NCI-H82 treated with DMSO at 0.1 percent for 48 hours (cell line): ENCODE results near the gene RAI1.

Experiments
- DNase-seq: peaks from one replicate; lab custom pipeline; 2025; ENCODE audit not compliant: unreplicated experiment; lab: John Stamatoyannopoulos, UW

The RAI1 gene

DNA sequence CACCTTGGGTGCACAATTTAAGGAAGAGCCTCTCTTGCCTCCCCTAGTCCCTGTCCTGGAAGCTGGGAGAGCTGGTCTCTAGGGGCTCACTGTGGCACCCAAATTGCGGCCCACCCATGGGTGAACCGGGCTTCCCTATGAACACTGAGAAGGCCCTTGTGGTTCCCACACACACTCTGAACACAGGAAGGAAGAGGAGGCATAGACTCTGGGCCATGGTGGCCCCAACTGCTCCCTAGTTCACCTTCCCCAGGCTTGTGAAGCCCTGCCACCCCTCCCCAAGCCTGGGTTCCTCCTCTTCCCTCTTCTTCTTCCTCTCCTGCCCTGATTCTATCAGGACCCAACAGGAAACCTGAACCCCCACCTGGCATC lies 145.1 kb downstream of the RAI1 start:
- no peak for DNase-seq

- no peak for DNase-seq
Observed at GRCh38 chr17:17826942-17827785, 145.9 kb downstream of the RAI1 start.

DNA sequence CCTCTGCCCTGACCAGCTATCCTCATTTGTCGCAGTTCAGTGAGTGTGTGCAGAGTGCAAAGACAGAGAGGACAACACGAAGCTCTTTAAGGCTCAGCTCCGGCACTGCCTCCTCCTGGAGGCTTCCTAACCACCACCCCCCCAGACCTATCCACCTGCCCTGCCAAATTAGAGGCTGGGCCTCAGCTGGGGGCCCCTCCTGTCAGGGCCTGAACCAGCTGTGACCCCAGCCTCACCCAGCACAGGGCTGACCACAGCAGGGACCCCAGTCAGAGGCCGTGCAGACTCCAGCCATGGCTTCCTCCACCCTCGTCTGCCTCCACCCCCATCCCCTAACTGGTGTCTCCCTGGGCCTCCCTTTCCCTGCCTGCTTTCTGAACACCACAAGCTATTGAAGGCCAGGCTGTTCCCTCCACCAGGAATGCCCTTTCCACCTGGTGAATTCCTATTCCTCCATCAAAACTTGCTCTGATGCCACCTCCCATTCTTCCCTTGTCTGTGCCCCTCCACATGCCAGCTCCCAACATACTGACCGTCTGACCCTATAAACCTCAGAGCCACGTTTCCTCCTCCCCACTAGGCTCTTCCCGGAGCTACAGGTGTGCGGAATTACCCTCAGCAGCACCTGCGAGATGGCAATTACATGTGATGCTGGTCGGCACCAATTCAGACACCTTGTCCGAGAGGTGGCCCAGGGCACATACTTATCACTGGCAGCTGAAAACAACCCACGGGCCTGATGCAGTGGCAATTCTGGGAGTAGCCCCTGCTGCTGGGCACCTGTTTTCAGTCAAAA lies 146.8 kb downstream of the RAI1 start:
- DNase-seq = no peak

- no peak for DNase-seq
Observed at GRCh38 chr17:17830269-17830567, 149.0 kb downstream of the RAI1 start.

DNA sequence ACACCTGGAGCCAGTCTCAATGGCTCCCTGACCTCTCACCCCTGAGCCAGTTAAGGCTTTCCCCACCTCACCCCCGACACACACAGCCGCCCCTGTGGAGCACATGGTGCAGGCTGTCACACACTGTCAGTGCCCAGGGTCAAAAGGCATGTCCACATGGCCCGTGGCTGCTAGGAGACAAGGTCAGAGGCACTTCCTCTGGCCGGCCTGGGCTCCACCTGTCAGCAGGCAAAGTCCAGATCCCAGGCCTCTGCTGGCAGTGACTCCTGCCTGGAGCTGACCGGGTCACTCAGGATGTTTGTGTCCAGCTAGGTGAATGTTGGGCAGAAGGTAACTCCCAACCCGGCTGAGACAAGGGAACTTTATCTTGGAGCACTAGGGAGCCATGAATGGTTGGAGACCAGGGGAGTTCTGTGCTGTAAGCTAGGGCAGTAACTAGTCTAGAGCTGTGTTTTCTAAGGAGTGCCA lies 149.5 kb downstream of the RAI1 start:
- no peak for DNase-seq

DNA sequence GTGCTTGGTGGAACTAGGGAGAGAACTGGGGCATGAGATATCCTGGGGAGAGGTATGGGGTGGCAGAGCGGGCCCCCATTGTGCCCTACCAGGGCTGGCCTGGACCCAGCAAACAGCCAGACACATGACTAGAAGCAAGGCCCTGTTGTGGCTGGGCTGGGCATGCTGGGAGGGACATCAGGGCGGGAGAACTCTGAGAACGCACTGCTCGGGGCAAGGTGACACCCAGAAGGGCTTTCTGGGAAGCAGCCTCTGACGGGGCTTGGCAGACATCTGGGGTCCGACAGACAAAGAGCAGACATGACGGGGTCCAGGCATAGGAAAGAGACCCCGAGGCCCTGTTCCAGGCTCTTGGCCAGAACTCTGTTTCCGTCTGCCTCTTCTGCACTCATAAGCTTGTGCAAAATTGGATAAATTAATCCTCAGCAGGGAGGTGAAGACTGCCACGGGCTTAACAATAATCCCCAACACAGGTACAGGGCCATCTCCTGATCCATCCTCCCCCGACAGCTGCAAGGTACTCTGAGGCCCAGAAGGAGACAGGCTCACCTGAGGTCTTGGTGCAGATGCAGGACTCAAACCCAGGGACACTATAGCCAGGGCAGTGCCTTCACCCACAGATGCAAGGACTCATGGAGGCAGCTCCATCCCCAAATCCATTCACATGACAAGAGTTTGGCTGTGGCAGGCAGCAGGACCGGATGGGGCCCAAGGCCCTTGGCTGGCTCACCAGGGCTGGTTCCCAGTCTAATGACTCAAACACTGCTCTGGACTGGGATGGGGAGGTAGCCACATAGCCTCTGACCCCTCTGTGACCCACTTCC lies 150.2 kb downstream of the RAI1 start:
- DNase-seq = peak; percentile 75

DNA sequence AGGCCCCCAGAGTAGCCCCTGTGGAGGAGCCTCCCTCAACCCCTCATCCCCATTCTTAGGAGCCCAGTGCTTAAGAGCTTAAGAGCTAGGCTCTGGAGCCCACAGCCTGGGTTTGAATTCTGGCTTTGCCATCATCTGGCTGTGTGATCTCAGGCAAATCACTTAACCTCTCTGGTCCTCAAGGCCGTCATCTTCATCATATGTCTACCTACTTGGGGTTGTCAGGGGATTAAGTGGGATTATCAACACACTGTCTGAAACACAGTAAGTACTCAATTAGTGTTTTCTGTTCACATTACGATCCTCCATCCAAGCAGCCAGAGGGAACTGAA lies 150.7 kb downstream of the RAI1 start:
- DNase-seq = peak; percentile 62

DNA sequence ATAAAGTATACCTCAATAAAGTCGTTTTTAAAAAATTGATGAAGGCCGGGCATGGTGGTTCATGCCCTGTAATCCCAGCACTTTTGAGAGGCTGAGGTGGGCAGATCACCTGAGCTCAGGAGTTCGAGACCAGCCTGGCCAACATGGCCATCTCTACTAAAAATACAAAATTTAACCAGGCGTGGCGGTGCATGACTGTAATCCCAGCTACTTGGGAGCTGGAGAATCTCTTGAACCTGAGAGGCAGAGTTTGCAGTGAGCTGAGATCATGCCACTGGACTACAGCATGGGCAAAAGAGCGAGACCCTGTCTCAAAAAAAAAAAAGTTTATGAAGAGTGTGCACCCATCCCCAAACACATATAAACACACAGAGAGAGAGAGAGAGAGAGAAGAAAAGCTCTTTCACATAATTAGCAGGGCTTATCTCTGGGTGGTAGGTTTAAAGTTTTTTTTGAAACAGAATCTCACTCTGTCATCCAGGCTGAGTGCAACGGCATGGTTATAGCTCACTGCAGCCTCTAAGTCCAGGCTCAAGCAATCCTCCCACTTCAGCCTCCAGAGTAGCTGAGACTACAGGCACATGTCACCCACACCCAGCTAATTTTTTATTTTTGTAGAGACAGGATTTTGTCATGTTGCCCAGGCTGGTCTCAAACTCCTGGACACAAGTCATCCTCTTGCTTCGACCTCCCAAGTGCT lies 152.6 kb downstream of the RAI1 start:
- DNase-seq = no peak

DNA sequence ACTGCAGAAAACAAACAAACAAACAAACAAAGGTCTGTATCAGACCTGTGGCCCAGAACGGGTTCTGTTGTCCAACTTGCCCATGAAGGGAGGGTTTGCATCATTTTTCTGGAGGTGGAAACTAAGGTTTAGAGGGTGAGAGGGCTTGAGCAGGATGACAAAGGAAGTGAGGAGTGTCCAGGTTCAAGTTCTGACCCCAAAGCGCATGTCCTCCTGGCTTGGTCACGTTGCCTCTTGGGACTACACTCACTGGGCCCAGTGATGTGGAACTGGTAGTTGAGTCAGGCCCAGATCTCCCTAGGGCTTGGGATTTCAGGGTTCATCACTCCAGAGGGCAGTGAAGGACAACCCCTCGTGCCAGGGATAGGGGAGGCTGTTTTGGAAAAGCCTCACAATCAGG lies 153.7 kb downstream of the RAI1 start:
- no peak for DNase-seq

- no peak for DNase-seq
Observed at GRCh38 chr17:17835415-17836249, 154.4 kb downstream of the RAI1 start.

DNA sequence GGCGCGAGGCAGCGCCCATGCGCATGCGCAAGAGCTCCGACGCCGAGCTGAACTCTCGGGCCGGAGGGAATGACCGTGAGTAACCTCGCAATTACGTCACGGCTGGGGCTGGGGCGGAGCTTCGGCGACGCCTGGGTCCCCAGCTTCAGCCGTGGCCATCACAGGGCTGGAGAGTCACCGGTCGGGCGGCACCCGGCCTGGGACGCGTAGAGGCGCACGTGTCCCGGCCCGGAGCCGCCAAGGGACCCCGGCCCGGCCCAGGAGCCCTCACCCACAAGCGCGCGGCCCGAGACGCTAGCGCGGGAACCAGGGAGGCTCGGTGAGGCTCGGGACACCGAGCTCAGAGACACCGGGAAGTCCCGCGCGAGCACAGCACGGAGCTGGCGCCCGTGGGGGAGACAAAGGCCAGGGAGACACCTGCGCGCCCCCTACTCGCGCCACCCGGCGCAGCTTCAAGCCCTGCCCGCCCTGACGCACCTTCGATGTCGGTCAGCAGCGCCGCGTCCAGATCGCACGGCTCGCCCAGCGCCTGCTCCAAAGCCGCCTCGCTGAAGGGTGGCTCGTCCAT lies 155.1 kb downstream of the RAI1 start:
- peak; percentile 85 for DNase-seq

DNA sequence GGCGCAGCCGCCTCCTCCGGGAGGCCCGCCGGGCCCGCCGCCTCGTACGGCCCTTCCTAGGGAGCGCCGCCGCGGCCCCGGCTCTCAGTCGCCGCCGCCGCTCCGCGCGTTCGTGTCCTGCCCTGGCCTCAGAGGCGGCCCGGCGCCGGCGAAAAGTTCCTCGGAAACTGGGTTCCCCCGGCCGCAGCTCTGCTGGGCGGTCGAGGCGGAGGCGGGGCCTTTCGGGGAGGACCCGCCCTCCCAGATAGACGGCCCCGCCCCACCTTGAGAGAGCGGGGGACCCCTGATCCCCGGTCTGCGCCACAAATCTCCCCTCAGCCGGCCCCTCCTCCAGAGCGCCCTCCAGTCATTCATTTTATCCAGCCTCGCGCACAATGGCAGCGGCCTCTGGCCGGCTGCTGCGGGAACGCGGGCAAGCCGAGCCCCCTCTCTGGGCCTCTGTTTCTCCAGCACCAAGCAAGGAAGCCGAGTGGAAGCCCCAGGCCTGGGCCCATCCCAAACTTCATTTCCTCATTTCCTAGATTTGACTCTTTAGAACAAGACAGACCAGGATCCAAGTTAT lies 155.6 kb downstream of the RAI1 start, which contains the start of gene SREBF1:
SREBF1 (minus strand) TSS at position 169 of the 562 bp plus-strand sequence. CDS start 169 bp downstream, outside the sequence.
- DNase-seq = no peak

DNA sequence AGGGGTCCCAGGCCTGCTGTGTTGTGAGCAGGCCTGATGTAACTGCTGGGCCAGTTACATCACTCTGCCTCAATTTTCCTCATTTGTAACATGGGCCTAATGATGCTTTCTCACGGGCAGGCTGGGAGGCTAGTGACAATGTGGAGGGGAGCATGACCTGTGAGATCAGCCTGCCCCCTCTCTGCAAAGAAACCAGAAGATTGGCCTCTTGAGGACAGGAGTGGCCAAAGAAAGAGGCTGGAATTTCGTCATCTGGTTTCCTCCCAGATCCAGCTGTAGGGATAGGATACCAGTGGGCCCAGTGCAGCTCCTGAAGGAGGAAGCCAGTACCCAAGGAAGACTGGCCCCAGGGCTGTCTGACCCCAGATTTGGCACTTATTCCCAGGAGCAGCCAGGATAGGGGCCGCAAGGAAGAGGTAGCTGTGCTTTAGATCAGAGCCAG lies 156.1 kb downstream of the RAI1 start:
- no peak for DNase-seq

DNA sequence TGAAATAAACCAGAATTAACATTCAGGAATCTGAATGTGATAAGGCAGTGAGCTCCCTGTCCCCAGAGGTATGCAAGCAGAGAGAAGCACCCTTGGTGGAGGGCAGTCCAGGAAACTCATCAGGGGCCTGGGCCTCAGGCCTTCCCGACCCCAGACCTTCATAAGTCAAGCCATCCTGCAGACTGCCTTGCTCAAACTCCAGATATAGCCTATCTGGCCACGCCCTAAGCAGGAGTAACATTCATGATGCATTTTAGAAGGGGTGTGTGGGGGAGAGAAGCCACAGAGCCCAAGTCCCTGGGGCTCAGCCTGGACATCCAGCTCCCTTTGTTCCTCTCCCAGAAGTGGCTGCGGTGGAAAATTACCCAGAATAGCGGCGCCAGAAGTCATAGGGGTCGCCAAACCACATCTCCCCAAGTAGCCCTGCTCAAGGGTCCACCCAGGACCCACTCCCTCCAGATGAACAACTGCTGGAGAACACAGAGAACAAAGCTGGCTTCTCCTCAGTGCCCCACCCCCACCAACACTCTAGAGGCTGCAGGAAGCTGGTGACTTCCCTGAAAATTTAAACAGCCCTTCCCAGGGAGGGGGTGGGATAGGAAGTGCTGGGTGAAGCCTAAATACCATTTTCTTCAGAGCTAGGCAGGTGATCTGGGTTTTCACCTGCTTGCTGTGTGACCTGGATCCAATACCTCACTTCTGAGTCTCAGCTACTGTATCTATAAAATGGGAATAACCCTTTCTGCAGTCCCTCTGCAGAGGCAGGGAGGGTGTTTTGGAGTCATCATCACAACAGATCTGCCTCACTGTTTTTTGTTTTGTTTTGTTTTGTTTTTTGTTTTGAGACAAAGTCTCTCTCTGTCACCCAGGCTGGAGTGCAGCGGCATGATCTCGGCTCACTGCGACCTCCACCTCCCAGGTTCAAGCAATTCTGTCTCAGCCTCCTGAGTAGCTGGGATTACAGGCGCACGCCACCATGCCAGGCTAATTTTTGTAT lies 157.0 kb downstream of the RAI1 start:
- DNase-seq = peak; percentile 42

DNA sequence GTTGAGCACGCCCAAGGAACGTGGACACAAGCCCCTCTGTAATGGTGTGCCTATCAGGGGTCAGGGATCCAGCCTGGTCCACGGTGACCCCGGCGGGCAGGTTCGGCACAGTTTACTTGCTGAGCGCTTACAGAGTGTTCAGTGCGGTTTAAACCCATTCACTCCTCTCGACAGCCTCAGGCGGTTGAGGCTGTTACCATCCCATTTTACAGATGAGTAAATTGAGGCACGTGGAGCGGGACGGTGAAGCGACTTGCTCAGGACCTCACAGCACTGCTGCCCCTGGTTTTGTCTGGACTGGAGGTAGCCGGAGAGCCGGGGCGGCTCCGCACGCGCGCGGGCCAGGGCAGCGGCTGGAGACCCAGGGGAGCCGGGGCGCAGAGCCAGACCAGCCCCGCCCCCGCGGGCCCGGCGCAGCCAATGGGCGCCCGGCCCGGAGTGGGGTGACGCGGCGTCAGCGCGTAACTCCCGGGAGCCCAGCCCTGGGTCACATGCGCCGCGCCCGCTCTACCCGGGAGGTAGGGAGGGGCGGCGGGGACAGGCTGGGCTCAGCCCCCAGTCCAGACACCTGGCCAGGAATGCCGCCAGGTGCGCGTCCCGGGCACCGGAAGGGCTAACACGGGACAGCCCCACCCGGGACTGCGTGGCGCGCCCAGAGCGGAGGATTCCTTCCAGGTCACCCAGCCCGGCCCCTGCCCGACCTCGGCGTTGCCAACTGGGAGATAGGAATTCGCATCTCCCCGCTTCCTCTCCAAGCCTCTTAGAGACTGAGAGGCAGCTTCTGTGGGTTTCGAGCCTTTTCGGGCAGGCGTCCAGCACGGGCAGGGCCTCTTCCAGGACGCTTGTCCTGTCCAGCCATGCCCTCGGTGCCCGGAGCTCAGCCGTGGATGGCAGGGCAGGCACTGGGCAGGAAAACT lies 158.8 kb downstream of the RAI1 start:
- peak; percentile 65 for DNase-seq

GRCh38 chr17:17840751-17841591 lies 159.7 kb downstream of the RAI1 start:
- peak; percentile 56 for DNase-seq
